HepG2 (cell line): ENCODE data around the gene HOMEZ. TPM values are rescaled to one million over a fixed set of nuclear protein-coding genes. Genes with fewer than 3 reads are reported as not detected.

Source experiments
- ATF1 ChIP-seq: IDR thresholded peaks from 2 replicates; pipeline ENCODE4 v1.6.1; 2016; ENCODE audit warnings: mild to moderate bottlenecking, control low read depth
- EHMT2 ChIP-seq: fragments of 200-600 bp; sonication (generic); IDR thresholded peaks from 2 replicates; pipeline ENCODE4 v1.7.0; 2017; ENCODE audit warnings: antibody characterized with exemption, low read depth, low read length, borderline replicate concordance
- ETV6 ChIP-seq: sonication (generic); formaldehyde crosslinking; conservative IDR thresholded peaks from 2 replicates; pipeline ENCODE4 v1.4.0; 2020; ENCODE audit warnings: missing genetic modification reagents
- FOXA3 ChIP-seq: IDR thresholded peaks from 2 replicates; pipeline ENCODE4 v1.6.1; 2016; ENCODE audit warnings: missing genetic modification reagents, missing compliant biosample characterization
- FOXM1 ChIP-seq: sonication (generic); formaldehyde crosslinking; IDR thresholded peaks from 2 replicates; pipeline ENCODE4 v1.5.0; 2020; ENCODE audit warnings: missing genetic modification reagents
- JDP2 ChIP-seq: sonication (generic); formaldehyde crosslinking; IDR thresholded peaks from 2 replicates; pipeline ENCODE4 v1.8.1; 2022; ENCODE audit warnings: missing genetic modification reagents, borderline replicate concordance
- JUNB ChIP-seq: sonication (generic); formaldehyde crosslinking; IDR thresholded peaks from 2 replicates; pipeline ENCODE4 v1.8.0; 2022; ENCODE audit warnings: missing genetic modification reagents, mild to moderate bottlenecking, borderline replicate concordance
- MED13 ChIP-seq: sonication (generic); formaldehyde crosslinking; IDR thresholded peaks from 2 replicates; pipeline ENCODE4 v1.5.0; 2020; ENCODE audit warnings: missing genetic modification reagents
- MEF2D ChIP-seq: sonication (generic); formaldehyde crosslinking; IDR thresholded peaks from 2 replicates; pipeline ENCODE4 v1.5.1; 2020; ENCODE audit warnings: mild to moderate bottlenecking, missing genetic modification reagents
- NFKB2 ChIP-seq: sonication (generic); formaldehyde crosslinking; IDR thresholded peaks from 2 replicates; pipeline ENCODE4 v1.4.0; 2020; ENCODE audit warnings: missing genetic modification reagents, borderline replicate concordance
- NFYC ChIP-seq: IDR thresholded peaks from 2 replicates; pipeline ENCODE4 v1.6.1; 2016; ENCODE audit warnings: missing genetic modification reagents, missing compliant biosample characterization
- NONO ChIP-seq, 2 experiments: fragments of 450-650 bp in 1 of 2; sonication (generic) in 1 of 2; formaldehyde crosslinking in 1 of 2; IDR thresholded peaks in 1 of 2; conservative IDR thresholded peaks in 1 of 2; 2 replicates each; pipeline versions ENCODE4 v1.6.1 to v1.8.0; 2017 to 2022; ENCODE audit warnings: mild to moderate bottlenecking in 1 of 2, missing genetic modification reagents in 1 of 2, moderate library complexity in 1 of 2
- RBFOX2 ChIP-seq: fragments of 200-400 bp; formaldehyde crosslinking; IDR thresholded peaks from 2 replicates; pipeline ENCODE4 v1.6.1; 2017; ENCODE audit warnings: low read depth, mild to moderate bottlenecking, low read length
- U2AF1 ChIP-seq: fragments of 200-400 bp; formaldehyde crosslinking; optimal IDR thresholded peaks from 2 replicates; pipeline ENCODE3; 2017; ENCODE audit warnings: mild to moderate bottlenecking, low read depth, low read length
- ZNF121 ChIP-seq: sonication (generic); formaldehyde crosslinking; IDR thresholded peaks from 2 replicates; pipeline ENCODE4 v1.5.0; 2020; ENCODE audit warnings: mild to moderate bottlenecking, missing genetic modification reagents
- ZNF274 ChIP-seq: sonication (generic); formaldehyde crosslinking; IDR thresholded peaks from 2 replicates; pipeline ENCODE4 v1.5.1; 2020; ENCODE audit warnings: mild to moderate bottlenecking, missing genetic modification reagents
- ZNF460 ChIP-seq: sonication (generic); formaldehyde crosslinking; IDR thresholded peaks from 2 replicates; pipeline ENCODE4 v1.5.1; 2020; ENCODE audit warnings: missing genetic modification reagents, mild to moderate bottlenecking, borderline replicate concordance
- ZNF557 ChIP-seq: sonication (generic); formaldehyde crosslinking; IDR thresholded peaks from 2 replicates; pipeline ENCODE4 v1.4.0; 2020; ENCODE audit warnings: missing genetic modification reagents
- ZNF879 ChIP-seq: sonication (generic); formaldehyde crosslinking; IDR thresholded peaks from 2 replicates; pipeline ENCODE4 v1.8.1; 2023; ENCODE audit warnings: missing genetic modification reagents
- polyA plus RNA-seq, 8 experiments: library from polyadenylated mRNA; depleted of rRNA in 3 of 8; stranded (reverse) in 7 of 8; unstranded in 1 of 8; fragments of >200 nt; fragmentation: Illumina TruSeq in 4 of 8; extraction: Trizol in 4 of 8; gene quantifications; 2 replicates each; pipeline versions ENCODE4 v1.2.1 to v1.2.3, GENCODE V29; 2011 to 2016; ENCODE audit warnings: low read depth in 4 of 8, missing spikeins in 1 of 8, mixed read lengths in 1 of 8; ENCODE audit not compliant: insufficient read depth in 1 of 8
- total RNA-seq, 5 experiments: library from RNA; depleted of rRNA; stranded (reverse); fragments of >200 nt; fragmentation: Illumina TruSeq; extraction: Trizol; gene quantifications; 2 replicates each; pipeline ENCODE4 v1.2.3, GENCODE V29; 2016; ENCODE audit warnings: low read depth in 1 of 5
- TF ChIP-seq, protein P1 (sequence below): sonication (generic); formaldehyde crosslinking; IDR thresholded peaks from 2 replicates; pipeline ENCODE4 v1.8.0; 2022; ENCODE audit warnings: missing genetic modification reagents, mild to moderate bottlenecking, moderate library complexity, borderline replicate concordance
- TF ChIP-seq, protein P2 (sequence below): fragments of 450-650 bp; IDR thresholded peaks from 2 replicates; pipeline ENCODE4 v1.6.1; 2017; ENCODE audit warnings: mild to moderate bottlenecking
- TF ChIP-seq, protein P3 (sequence below): sonication (generic); formaldehyde crosslinking; IDR thresholded peaks from 2 replicates; pipeline ENCODE4 v1.5.1; 2020; ENCODE audit warnings: mild to moderate bottlenecking, missing genetic modification reagents, moderate library complexity
- TF ChIP-seq, protein P4 (sequence below): sonication (generic); formaldehyde crosslinking; IDR thresholded peaks from 2 replicates; pipeline ENCODE4 v1.5.0; 2020; ENCODE audit warnings: mild to moderate bottlenecking, missing genetic modification reagents, moderate library complexity

Gene HOMEZ
- total and polyA plus RNA-seq, 2 of the 13 experiments (the other 11 are each of a cell fraction or from before 2014, with no cell fraction given), result 14.5 to 31.8 TPM

DNA sequence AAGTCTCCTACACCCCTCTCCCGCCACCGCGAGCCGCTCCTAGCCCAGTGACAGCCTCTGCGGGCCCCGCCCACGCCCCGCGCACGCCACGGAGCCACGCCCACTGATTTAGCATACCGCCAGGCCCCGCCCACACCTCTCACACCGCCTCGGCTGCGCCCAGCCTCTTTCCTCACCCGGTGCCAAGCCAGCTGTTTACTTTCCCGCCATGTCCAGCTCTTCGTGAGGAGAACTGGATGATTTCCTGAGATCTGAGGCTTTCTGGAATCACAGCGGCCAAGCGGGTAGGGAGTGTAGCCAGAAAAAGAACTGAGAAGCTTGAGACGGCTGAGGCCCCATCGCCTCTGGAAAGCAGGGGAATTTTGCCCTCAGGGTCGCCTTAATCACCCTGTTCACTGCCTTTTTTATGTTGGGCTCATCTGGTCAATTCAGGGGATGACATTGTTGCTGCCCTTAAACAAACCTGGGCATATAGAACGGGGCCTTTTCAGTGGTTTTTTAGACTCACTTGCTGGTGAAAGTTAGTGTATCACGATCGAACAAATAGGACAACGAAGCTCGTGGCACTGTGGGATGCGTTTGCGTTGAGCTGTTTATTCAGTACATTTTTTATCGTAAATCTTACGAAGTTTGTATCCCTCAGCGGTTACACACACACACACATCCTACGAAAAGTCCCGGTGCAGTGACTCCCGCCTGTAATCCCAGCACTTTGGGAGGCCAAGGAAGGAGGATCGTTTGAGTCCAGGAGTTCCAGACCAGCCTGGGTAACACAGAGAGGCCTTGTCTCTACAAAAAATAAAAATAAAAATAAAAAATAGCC is 47.9 kb downstream of the HOMEZ start, which contains the start of gene RNF212B (continued):
- TF ChIP-seq MED13 (CRISPR knock-in tag) (no peak), ZNF121 (CRISPR knock-in tag) (no peak), NFYC (no peak), ZNF879 (CRISPR knock-in tag) (no peak), RBFOX2 (no peak), U2AF1 (no peak), ATF1 (no peak), NONO (IDR thresholded peaks at IDR 0.05) (no peak), NONO (CRISPR knock-in tag; conservative IDR thresholded peaks at IDR 0.05) (0 out of 2 replicates have a peak, but pooled peaks have one; percentile 18), ETV6 (CRISPR knock-in tag) (no peak), ZNF460 (CRISPR knock-in tag) (no peak), JUNB (no peak), FOXM1 (CRISPR knock-in tag) (no peak), ZNF274 (CRISPR knock-in tag) (peak; percentile 91), JDP2 (no peak), FOXA3 (CRISPR knock-in tag) (peak; percentile 93), ZNF557 (no peak), MEF2D (CRISPR knock-in tag) (peak; percentile 24), EHMT2 (no peak), NFKB2 (CRISPR knock-in tag) (peak; percentile 82; the same call in 1 of the 2 replicates)
- TF ChIP-seq, protein P1, sequence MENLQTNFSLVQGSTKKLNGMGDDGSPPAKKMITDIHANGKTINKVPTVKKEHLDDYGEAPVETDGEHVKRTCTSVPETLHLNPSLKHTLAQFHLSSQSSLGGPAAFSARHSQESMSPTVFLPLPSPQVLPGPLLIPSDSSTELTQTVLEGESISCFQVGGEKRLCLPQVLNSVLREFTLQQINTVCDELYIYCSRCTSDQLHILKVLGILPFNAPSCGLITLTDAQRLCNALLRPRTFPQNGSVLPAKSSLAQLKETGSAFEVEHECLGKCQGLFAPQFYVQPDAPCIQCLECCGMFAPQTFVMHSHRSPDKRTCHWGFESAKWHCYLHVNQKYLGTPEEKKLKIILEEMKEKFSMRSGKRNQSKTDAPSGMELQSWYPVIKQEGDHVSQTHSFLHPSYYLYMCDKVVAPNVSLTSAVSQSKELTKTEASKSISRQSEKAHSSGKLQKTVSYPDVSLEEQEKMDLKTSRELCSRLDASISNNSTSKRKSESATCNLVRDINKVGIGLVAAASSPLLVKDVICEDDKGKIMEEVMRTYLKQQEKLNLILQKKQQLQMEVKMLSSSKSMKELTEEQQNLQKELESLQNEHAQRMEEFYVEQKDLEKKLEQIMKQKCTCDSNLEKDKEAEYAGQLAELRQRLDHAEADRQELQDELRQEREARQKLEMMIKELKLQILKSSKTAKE, result no peak
- TF ChIP-seq, protein P2, sequence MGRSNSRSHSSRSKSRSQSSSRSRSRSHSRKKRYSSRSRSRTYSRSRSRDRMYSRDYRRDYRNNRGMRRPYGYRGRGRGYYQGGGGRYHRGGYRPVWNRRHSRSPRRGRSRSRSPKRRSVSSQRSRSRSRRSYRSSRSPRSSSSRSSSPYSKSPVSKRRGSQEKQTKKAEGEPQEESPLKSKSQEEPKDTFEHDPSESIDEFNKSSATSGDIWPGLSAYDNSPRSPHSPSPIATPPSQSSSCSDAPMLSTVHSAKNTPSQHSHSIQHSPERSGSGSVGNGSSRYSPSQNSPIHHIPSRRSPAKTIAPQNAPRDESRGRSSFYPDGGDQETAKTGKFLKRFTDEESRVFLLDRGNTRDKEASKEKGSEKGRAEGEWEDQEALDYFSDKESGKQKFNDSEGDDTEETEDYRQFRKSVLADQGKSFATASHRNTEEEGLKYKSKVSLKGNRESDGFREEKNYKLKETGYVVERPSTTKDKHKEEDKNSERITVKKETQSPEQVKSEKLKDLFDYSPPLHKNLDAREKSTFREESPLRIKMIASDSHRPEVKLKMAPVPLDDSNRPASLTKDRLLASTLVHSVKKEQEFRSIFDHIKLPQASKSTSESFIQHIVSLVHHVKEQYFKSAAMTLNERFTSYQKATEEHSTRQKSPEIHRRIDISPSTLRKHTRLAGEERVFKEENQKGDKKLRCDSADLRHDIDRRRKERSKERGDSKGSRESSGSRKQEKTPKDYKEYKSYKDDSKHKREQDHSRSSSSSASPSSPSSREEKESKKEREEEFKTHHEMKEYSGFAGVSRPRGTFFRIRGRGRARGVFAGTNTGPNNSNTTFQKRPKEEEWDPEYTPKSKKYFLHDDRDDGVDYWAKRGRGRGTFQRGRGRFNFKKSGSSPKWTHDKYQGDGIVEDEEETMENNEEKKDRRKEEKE, result no peak
- TF ChIP-seq, protein P3, sequence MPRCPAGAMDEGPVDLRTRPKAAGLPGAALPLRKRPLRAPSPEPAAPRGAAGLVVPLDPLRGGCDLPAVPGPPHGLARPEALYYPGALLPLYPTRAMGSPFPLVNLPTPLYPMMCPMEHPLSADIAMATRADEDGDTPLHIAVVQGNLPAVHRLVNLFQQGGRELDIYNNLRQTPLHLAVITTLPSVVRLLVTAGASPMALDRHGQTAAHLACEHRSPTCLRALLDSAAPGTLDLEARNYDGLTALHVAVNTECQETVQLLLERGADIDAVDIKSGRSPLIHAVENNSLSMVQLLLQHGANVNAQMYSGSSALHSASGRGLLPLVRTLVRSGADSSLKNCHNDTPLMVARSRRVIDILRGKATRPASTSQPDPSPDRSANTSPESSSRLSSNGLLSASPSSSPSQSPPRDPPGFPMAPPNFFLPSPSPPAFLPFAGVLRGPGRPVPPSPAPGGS (CRISPR knock-in tag), result no peak
- TF ChIP-seq, protein P4, sequence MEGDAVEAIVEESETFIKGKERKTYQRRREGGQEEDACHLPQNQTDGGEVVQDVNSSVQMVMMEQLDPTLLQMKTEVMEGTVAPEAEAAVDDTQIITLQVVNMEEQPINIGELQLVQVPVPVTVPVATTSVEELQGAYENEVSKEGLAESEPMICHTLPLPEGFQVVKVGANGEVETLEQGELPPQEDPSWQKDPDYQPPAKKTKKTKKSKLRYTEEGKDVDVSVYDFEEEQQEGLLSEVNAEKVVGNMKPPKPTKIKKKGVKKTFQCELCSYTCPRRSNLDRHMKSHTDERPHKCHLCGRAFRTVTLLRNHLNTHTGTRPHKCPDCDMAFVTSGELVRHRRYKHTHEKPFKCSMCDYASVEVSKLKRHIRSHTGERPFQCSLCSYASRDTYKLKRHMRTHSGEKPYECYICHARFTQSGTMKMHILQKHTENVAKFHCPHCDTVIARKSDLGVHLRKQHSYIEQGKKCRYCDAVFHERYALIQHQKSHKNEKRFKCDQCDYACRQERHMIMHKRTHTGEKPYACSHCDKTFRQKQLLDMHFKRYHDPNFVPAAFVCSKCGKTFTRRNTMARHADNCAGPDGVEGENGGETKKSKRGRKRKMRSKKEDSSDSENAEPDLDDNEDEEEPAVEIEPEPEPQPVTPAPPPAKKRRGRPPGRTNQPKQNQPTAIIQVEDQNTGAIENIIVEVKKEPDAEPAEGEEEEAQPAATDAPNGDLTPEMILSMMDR (CRISPR knock-in tag), result peak; percentile 40
